A172 (cell line): ENCODE results near the gene CPA4. TPM values are rescaled to one million over a fixed set of nuclear protein-coding genes. Genes with fewer than 3 reads are reported as not detected.
"Not testable (repeated sequence)": the region's sequence is repeated elsewhere in the genome, so short reads cannot be mapped to it uniquely, and the experiment has no call there.

Experiments used
- DNase-seq: peaks from one replicate; pipeline ENCODE4 v3.0.0-alpha.2; 2015; ENCODE audit warnings: low spot score
- total RNA-seq: library from RNA; depleted of rRNA; stranded (reverse); fragments of >200 nt; shearing (Covaris generic); gene quantifications from 2 replicates; pipeline ENCODE4 v1.2.3, GENCODE V29; 2014; rRNA removed

Gene CPA4
- total RNA-seq, result 387 and 495 TPM in 2 replicates

GRCh38 chr7:130292682-130293257 is at the start of gene CPA4:
TSS of gene CPA4 (plus strand) at chr7:130293161. CDS start at chr7:130293181, 20 bp downstream.
- peak; percentile 98 for DNase-seq

- DNase-seq, result not testable (repeated sequence)
Observed at GRCh38 chr7:130243486-130243885, 49.5 kb upstream of the CPA4 start.

GRCh38 chr7:130246491-130246890 is 46.5 kb upstream of the CPA4 start:
- not testable (repeated sequence) for DNase-seq

GRCh38 chr7:130248842-130249241 is 44.1 kb upstream of the CPA4 start:
- DNase-seq, result not testable (repeated sequence)

- DNase-seq, result not testable (repeated sequence)
Observed at GRCh38 chr7:130249626-130250025, 43.3 kb upstream of the CPA4 start.

GRCh38 chr7:130254555-130254954 is 38.4 kb upstream of the CPA4 start:
- DNase-seq, result no peak

GRCh38 chr7:130256704-130257103 is 36.3 kb upstream of the CPA4 start:
- no peak for DNase-seq

- no peak for DNase-seq
Observed at GRCh38 chr7:130258494-130259078, 34.4 kb upstream of the CPA4 start.

- no peak for DNase-seq
Observed at GRCh38 chr7:130262448-130262847, 30.5 kb upstream of the CPA4 start.

GRCh38 chr7:130263130-130263529 is 29.8 kb upstream of the CPA4 start:
- DNase-seq, result no peak

GRCh38 chr7:130266258-130266960 is 26.6 kb upstream of the CPA4 start, which contains the start of gene CPA2:
TSS of gene CPA2 (plus strand) at chr7:130266863. CDS start at chr7:130266882, 19 bp downstream.
- no peak for DNase-seq

- DNase-seq, result no peak
Observed at GRCh38 chr7:130266961-130267321, 26.0 kb upstream of the CPA4 start.

- no peak for DNase-seq
Observed at GRCh38 chr7:130268463-130269317, 24.3 kb upstream of the CPA4 start.

GRCh38 chr7:130269318-130269694 is 23.7 kb upstream of the CPA4 start:
- no peak for DNase-seq

GRCh38 chr7:130270947-130271800 is 21.8 kb upstream of the CPA4 start:
- no peak for DNase-seq

- no peak for DNase-seq
Observed at GRCh38 chr7:130272381-130273080, 20.4 kb upstream of the CPA4 start.

- DNase-seq, result no peak
Observed at GRCh38 chr7:130273081-130273932, 19.7 kb upstream of the CPA4 start.

- DNase-seq, result no peak
Observed at GRCh38 chr7:130273933-130274255, 19.1 kb upstream of the CPA4 start.

GRCh38 chr7:130274296-130274695 is 18.7 kb upstream of the CPA4 start:
- no peak for DNase-seq
